Omental fat pad (tissue), 4 donors: ENCODE measurements around the gene PHF8. TPM values are rescaled to one million over a fixed set of nuclear protein-coding genes. Genes with fewer than 3 reads are reported as not detected.

ENCODE experiments used
- ATAC-seq: fragments of 150-250 bp; one replicate; pipeline ENCODE4 v1.9.1; 2016; ENCODE audit warnings: mild to moderate bottlenecking, moderate library complexity; ENCODE audit not compliant: low FRiP score
- DNase-seq: peaks from one replicate; pipeline ENCODE4 v3.0.0-alpha.2; 2019; ENCODE audit warnings: low spot score
- CTCF ChIP-seq, 3 donors: fragments of 450-650 bp; IDR thresholded peaks; one replicate each; pipeline ENCODE4 v1.5.1; 2016 to 2017; ENCODE audit warnings: antibody characterized with exemption in 3 of 3, mild to moderate bottlenecking in 3 of 3, moderate library complexity in 2 of 3
- total RNA-seq, 4 donors: library from RNA; depleted of rRNA; stranded (reverse); fragments of >200 nt; gene quantifications; one replicate each; pipeline ENCODE4 v1.1.0, GENCODE V29; 2016

PHF8 gene
- total RNA-seq, 4 donors from 2014 or later: 24.5 to 47.9 (median 26.2) TPM

GRCh38 chrX:53984895-53985294 is 59.4 kb downstream of the PHF8 start:
- no peak for DNase-seq
- no peak for ATAC-seq
- no peak for TF ChIP-seq CTCF (IDR thresholded peaks at IDR 0.05)

- no peak for TF ChIP-seq CTCF (IDR thresholded peaks at IDR 0.05)
- no peak for DNase-seq
- ATAC-seq: no peak
These were observed 69.7 kb downstream of the PHF8 start for GRCh38 chrX:53974529-53974928.

- no peak for TF ChIP-seq CTCF (IDR thresholded peaks at IDR 0.05)
- ATAC-seq (no peak), DNase-seq (no peak)
These were observed 74.7 kb downstream of the PHF8 start for GRCh38 chrX:53969540-53969939.

- no peak for DNase-seq
- no peak for ATAC-seq
- TF ChIP-seq CTCF (IDR thresholded peaks at IDR 0.05): no peak
These were observed 94.0 kb downstream of the PHF8 start for GRCh38 chrX:53950130-53950733.

- no peak for DNase-seq
- no peak for TF ChIP-seq CTCF (IDR thresholded peaks at IDR 0.05)
- ATAC-seq: no peak
These were observed 104.1 kb downstream of the PHF8 start for GRCh38 chrX:53940180-53940579.

- DNase-seq: no peak
- ATAC-seq: no peak
- no peak for TF ChIP-seq CTCF (IDR thresholded peaks at IDR 0.05)
These were observed 105.1 kb downstream of the PHF8 start for GRCh38 chrX:53939127-53939526.

- no peak for TF ChIP-seq CTCF (IDR thresholded peaks at IDR 0.05)
- DNase-seq (no peak), ATAC-seq (no peak)
These were observed 113.5 kb downstream of the PHF8 start for GRCh38 chrX:53930515-53931380.
